Cardiac muscle cell (in vitro differentiated cells and primary cell): Measurements from ENCODE around the gene FEZ2. TPM values are rescaled to one million over a fixed set of nuclear protein-coding genes. Genes with fewer than 3 reads are reported as not detected.

Experiments used
- DNase-seq, 2 donors: peaks; one replicate each; pipeline versions ENCODE4 v3.0.0 to v3.0.0-alpha.2; 2010 to 2017; ENCODE audit warnings: low read depth in 1 of 2, low spot score in 1 of 2
- H3K27ac ChIP-seq: fragments of 200-600 bp; sonication (generic); 2 replicates; pipeline ENCODE4 v1.5.1; 2016
- H3K27me3 ChIP-seq: fragments of 200-600 bp; sonication (generic); 2 replicates; pipeline ENCODE4 v1.6.0; 2016; ENCODE audit warnings: control low read depth
- H3K36me3 ChIP-seq: fragments of 200-600 bp; sonication (generic); 2 replicates; pipeline ENCODE4 v1.5.1; 2016; ENCODE audit warnings: control low read depth
- H3K4me1 ChIP-seq: fragments of 200-600 bp; sonication (generic); 2 replicates; pipeline ENCODE4 v1.8.1; 2017; ENCODE audit warnings: low read depth, mild to moderate bottlenecking, mixed run types
- H3K4me3 ChIP-seq: fragments of 200-600 bp; sonication (generic); 2 replicates; pipeline ENCODE4 v1.5.1; 2016; ENCODE audit warnings: mild to moderate bottlenecking
- H3K9me3 ChIP-seq: fragments of 200-600 bp; sonication (generic); 2 replicates; pipeline ENCODE4 v1.5.1; 2017; ENCODE audit warnings: low read depth, mild to moderate bottlenecking, control low read depth
- CTCF ChIP-seq: IDR thresholded peaks from 2 replicates; pipeline ENCODE4 v1.5.1; 2012; ENCODE audit warnings: low read depth, mild to moderate bottlenecking, low read length
- polyA plus RNA-seq: library from polyadenylated mRNA; unstranded; fragments of >200 nt; fragmentation: Nextera tagmentation; extraction: Ambion mirVana; gene quantifications from 2 replicates; pipeline ENCODE4 v1.2.1, GENCODE V29; 2016
- total RNA-seq: library from RNA; depleted of rRNA; stranded (reverse); fragments of >200 nt; gene quantifications from 2 replicates; pipeline ENCODE4 v1.2.3, GENCODE V29; 2016

FEZ2 gene
- total and polyA plus RNA-seq, 2 experiments from 2014 or later: 10.8 to 17.3 TPM

- no peaks in the 10 kb centered on the region for H3K27me3 ChIP-seq
- H3K27ac ChIP-seq: no peak overlapping the region
- no peak overlapping the region for H3K4me3 ChIP-seq
- no peaks in the 10 kb centered on the region for H3K36me3 ChIP-seq
- H3K9me3 ChIP-seq: no peaks in the 10 kb centered on the region
- peaks cover 4% of the 10 kb centered on the region for H3K4me1 ChIP-seq
- TF ChIP-seq CTCF: no peak
- DNase-seq: peak in 1 of 2 donors; percentile 73
These were observed 35.7 kb downstream of the FEZ2 start for GRCh38 chr2:36562240-36562639.

- Histone ChIP-seq H3K9me3 (no peaks in the 10 kb centered on the region), H3K36me3 (no peaks in the 10 kb centered on the region), H3K27ac (no peak overlapping the region), H3K4me3 (no peak overlapping the region), H3K4me1 (peaks cover 4% of the 10 kb centered on the region), H3K27me3 (no peaks in the 10 kb centered on the region)
- peak in 1 of 2 donors; percentile 89 for DNase-seq
- no peak for TF ChIP-seq CTCF
These were observed 36.6 kb downstream of the FEZ2 start for GRCh38 chr2:36561237-36561944.

GRCh38 chr2:36560726-36561125 lies 37.2 kb downstream of the FEZ2 start:
- H3K27me3 ChIP-seq: no peaks in the 10 kb centered on the region
- H3K27ac ChIP-seq: no peak overlapping the region
- peaks cover 4% of the 10 kb centered on the region for H3K4me1 ChIP-seq
- no peak for TF ChIP-seq CTCF
- DNase-seq: no peak
- H3K4me3 ChIP-seq: no peak overlapping the region
- no peaks in the 10 kb centered on the region for H3K9me3 ChIP-seq
- H3K36me3 ChIP-seq: no peaks in the 10 kb centered on the region

GRCh38 chr2:36559221-36559942 lies 38.6 kb downstream of the FEZ2 start:
- no peak for DNase-seq
- Histone ChIP-seq H3K4me1 (peaks cover 4% of the 10 kb centered on the region), H3K27ac (no peak overlapping the region), H3K27me3 (no peaks in the 10 kb centered on the region), H3K4me3 (no peak overlapping the region), H3K9me3 (no peaks in the 10 kb centered on the region), H3K36me3 (peaks cover 4% of the 10 kb centered on the region)
- no peak for TF ChIP-seq CTCF

GRCh38 chr2:36556842-36557241 lies 41.1 kb downstream of the FEZ2 start:
- no peak for TF ChIP-seq CTCF
- DNase-seq: no peak
- H3K36me3 ChIP-seq: peaks cover 7% of the 10 kb centered on the region
- no peaks in the 10 kb centered on the region for H3K9me3 ChIP-seq
- no peak overlapping the region for H3K4me3 ChIP-seq
- no peaks in the 10 kb centered on the region for H3K27me3 ChIP-seq
- H3K4me1 ChIP-seq: peaks cover 4% of the 10 kb centered on the region
- H3K27ac ChIP-seq: no peak overlapping the region
